GM19025 (cell line): ENCODE results near the gene SPRR2D.
"Not testable (repeated sequence)": the region's sequence is repeated elsewhere in the genome, so short reads cannot be mapped to it uniquely, and the experiment has no call there.

Experiments used
- ATAC-seq: cut with Tn5 transposase; IDR thresholded peaks from one replicate; pipeline ENCODE4 v1.9.1; 2021; ENCODE audit warnings: mild to moderate bottlenecking, low read depth, moderate library complexity; ENCODE audit not compliant: unreplicated experiment

The SPRR2D gene

GRCh38 chr1:153040950-153041631 lies at the start of gene SPRR2D:
Gene SPRR2D (minus strand): TSS chr1:153041120. CDS start chr1:153040346, 774 bp downstream.
- no peak for ATAC-seq

- ATAC-seq = no peak
These were observed 46.7 kb upstream of the SPRR2D start for GRCh38 chr1:153087652-153088051.

DNA sequence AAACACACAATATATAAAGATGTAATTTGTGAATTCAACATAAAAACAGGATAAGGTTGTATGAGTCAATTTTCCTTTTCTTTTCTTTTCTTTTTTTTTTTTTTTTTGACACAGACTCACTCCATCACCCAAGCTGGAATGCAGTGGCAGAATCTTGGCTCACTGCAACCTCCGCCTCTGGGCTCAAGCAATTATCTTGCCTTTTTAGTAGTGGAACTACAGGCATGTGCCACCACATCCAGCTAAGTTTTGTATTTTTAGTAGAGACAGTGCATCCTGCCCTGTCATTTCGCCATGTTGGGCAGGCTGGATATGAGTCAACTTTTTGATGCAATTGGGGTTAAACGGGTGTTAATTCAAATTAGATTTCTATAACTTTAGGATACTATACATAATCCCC lies 40.8 kb upstream of the SPRR2D start:
- no peak for ATAC-seq

DNA sequence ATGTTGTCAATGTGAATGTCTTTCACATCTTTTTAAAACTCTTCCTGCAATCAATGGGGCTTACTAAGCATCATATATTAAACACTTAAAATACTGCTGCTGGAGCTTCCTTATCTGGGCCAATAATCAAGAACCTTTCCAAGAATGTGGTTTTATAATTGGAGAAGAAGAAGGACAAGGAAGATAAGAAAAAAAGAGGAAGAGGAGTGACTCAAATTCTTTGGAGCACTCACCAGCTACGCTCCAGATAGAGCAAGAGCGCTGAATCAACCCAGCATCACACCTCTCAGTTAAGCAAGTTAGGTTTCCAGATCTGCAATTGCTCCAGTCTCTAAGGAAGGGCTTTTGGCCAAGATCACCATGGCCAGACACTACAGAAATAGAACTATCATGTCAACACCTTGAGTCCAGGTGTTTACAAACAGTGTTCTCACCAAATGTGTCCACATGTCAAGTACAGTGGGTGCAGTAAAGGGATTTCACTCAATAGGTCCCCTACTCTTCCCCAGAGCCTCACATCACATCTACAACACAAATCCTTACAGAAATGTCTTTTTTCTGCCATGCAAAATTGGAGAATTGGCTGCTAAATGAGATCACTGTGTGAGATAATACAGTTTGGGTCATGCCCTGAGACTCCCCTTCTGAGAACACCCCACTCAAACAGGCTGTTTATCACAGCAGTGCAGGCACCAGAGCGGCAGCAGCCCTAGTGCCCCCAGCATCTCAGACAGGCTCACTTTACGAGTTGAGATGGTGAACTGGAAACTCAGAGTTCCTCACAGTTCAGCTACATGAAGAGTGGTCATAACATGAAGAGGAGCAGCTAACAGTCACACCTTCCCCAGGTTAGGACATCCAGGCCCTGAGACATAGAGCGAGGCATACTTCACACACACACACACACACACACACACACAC lies 32.1 kb upstream of the SPRR2D start:
- ATAC-seq = no peak

GRCh38 chr1:153071511-153071910 lies 30.6 kb upstream of the SPRR2D start, which contains the start of gene SPRR2B:
Gene SPRR2B (minus strand): TSS chr1:153071611. CDS start chr1:153070839, 772 bp downstream.
- ATAC-seq = no peak

DNA sequence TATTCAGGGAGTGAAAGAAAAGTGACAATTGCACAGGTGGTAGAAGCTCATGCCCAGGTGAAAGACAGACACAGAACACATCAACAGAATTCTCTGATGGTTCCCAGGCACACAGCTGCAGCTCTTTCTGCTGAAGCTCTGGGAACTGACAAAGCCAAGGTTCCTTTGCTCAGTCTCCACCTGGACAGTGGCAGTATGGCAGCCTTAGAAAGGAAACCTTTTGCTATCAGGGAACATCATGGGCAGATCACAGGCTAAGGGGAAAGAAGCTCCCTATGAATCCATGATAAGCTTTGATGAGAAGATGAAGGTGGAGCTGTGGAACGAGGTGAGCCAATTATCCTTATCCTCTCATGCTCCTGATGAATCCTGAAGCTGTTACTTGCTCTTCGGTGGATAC lies 29.3 kb upstream of the SPRR2D start:
- no peak for ATAC-seq

DNA sequence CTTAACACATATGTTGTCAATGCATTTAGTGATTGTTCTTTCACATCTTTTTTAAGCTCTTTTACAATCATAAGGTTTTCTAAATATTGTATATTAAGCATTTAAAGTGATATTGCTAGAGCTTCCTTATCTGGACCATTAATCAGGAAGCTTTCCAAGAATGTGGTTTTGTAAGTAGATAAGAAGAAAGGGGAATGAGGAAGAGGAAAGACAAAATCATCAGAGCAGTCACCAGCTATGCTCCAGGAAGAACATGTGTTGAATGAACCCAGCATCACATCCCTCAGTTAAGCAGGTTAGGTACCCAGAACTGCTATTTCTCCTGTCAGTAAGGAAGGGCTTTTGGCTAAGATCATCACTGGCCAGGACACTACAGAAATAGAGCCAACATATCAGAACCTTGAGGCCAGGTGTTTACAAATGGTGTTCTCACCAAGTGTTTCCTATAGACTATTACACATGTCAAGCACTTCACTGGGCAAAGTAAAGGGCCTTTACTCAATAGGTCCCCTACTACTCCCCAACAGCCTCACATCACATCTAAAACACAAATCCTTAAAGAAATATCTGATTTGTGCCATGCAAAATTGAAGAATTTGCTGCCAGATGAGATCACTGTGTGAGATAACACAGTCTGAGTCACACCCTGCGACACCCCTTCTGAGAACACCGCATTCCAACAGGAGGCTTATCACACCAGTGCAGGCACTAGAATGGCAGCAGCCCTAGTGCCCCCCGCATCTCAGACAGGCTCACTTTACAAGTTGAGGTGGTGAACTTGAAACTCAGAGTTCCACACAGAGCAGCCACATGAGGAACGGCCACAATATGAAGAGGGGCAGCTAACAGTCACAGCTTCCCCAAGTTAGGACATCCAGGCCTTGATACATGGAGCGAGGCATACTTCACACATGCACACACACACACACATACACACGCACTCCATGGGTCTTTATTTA lies 18.2 kb upstream of the SPRR2D start:
- ATAC-seq = no peak

GRCh38 chr1:153058154-153058553 lies 17.2 kb upstream of the SPRR2D start:
- no peak for ATAC-seq

GRCh38 chr1:153057375-153057774 lies 16.5 kb upstream of the SPRR2D start, which contains the start of gene SPRR2A:
Gene SPRR2A (minus strand): TSS chr1:153057512. CDS start chr1:153056735, 777 bp downstream.
- ATAC-seq = no peak

DNA sequence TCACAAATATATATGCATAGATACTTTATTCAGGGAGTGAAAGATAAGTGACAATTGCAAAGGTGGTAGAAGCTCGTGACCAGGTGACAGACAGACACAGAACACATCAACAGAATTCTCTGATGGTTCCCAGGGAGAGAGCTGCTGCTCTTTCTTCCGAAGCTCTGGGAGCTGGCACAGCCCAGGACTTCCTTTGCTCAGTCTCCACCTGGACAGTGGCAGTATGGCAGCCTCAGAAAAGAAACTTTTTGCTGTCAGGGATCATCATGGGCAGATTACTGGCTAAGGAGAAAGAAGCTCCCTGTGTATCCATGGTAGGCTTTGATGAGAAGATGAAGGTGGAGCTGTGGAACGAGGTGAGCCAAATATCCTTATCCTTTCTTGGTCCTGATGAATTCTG lies 15.2 kb upstream of the SPRR2D start:
- ATAC-seq = not testable (repeated sequence)

GRCh38 chr1:153049211-153049610 lies 8.3 kb upstream of the SPRR2D start:
- no peak for ATAC-seq

- ATAC-seq = no peak
These were observed 5.7 kb downstream of the SPRR2D start for GRCh38 chr1:153035211-153035610.

- no peak for ATAC-seq
These were observed 8.1 kb downstream of the SPRR2D start for GRCh38 chr1:153032677-153033308.

DNA sequence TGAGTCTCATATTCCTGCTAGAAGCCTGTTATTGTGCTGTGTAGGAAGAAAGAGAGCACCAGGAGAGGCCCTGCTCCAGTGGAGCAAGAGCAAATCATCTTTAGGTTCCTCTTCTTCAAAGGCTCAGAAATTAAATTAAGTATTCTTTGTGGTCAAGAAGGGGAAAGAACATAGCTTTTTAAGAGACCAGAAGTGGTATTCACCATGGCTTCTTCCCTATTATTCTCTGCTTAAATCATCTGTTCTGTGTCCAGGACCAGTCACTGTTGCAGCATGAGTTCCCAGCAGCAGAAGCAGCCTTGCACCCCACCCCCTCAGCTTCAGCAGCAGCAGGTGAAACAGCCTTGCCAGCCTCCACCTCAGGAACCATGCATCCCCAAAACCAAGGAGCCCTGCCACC lies 8.8 kb downstream of the SPRR2D start:
- no peak for ATAC-seq

- no peak for ATAC-seq
These were observed 10.0 kb downstream of the SPRR2D start, which contains the start of gene SPRR1B for GRCh38 chr1:153030895-153031294. Gene SPRR1B (plus strand): TSS chr1:153031203. CDS start chr1:153032346, 1,143 bp downstream.

DNA sequence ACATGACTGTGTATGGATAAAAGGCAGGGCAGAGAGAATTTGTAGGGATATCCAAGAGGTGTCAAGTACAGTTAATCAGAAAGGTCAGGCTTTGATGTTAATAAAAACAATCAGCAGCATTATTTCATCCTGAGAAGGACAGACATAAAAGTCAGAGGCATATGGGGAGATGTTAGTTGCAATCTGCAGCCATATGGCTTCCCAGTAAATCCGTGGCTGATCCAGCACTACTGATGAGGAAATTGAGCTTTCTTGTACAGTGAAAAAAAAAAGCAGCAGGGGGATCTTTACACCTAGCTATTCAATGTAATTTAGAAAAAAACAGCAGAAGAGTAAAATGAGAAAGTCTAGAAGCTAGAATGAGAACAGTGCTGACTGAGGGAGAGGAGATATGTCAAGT lies 12.2 kb downstream of the SPRR2D start:
- no peak for ATAC-seq

- ATAC-seq = no peak
These were observed 15.1 kb downstream of the SPRR2D start for GRCh38 chr1:153025797-153026196.

DNA sequence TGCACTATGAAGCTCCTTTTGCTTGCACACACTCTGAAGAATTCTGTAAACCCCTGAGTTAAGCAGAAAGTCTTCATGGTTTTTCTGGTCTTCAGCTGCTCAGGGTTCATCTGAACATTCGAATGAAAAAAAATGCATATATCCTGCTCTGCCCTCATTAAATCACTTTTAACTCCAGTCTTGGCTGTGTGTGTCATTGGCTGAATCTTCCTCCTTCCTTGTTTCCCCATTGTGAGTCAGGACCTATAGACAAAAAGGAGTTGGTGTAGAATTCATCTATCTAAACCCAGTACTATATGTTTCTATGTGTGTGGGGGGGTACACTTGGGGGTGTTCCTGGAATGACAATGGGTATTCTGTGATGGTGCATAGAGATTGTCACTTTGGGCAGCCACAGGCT lies 16.5 kb downstream of the SPRR2D start:
- no peak for ATAC-seq

DNA sequence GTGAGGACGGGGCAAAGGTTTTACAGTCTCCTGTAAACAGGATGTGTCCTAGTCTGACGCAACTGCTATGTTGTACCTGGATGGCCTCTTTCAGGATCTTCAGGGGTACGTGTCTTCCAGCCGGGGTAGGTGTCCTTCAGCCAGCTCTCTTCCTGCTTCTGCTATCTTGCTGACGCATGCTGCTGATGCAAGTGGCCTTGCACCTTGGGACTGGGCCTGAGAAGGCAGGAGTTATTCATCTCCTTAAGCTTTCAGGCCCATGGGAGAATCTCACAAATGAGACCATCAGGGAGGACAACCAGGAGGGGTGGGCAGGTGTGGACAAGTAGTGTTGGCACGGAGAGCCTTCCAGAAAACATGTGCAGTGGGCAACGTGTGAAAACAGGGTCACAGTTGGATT lies 17.8 kb downstream of the SPRR2D start:
- no peak for ATAC-seq

DNA sequence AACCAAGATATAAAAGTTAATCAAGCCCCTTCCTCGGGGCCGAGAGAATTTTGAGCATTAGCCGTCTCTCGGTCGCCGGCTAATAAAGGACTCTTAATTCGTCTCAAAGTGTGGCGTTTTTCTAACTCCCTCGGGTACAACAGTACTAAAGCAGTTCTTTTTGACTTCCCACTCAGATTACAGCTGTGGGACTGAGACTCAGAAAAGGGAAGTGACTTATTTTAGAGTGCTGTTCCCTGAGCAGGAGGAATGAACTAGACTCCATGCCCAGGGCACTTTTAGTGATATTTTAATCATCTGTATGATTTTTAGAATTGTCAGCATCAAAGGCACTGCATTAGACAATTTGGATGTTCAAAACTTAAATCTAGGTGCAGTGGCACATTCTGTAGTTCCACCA lies 18.6 kb downstream of the SPRR2D start:
- ATAC-seq = not testable (repeated sequence)
